ENCODE data around the gene MARK2.

MARK2 gene

GRCh38 chr11:63937713-63938478 lies 99.0 kb downstream of the MARK2 start:
- peak in 1 of 2 donors; percentile 44 for DNase-seq

GRCh38 chr11:63938479-63939396 lies 99.8 kb downstream of the MARK2 start, which contains the start of gene NAA40:
Gene NAA40, plus strand, starts transcription at chr11:63939002. Its CDS starts 95 bp downstream, at chr11:63939097.
- peak; percentile 92 to 95 for DNase-seq

- no peak for DNase-seq
These were observed 100.5 kb downstream of the MARK2 start for GRCh38 chr11:63939397-63939891.

GRCh38 chr11:63940786-63941185 lies 101.9 kb downstream of the MARK2 start:
- no peak for DNase-seq

GRCh38 chr11:63941901-63942300 lies 103.0 kb downstream of the MARK2 start:
- DNase-seq = no peak

- DNase-seq = no peak
These were observed 103.9 kb downstream of the MARK2 start for GRCh38 chr11:63942803-63943202.

GRCh38 chr11:63944987-63945386 lies 106.1 kb downstream of the MARK2 start:
- no peak for DNase-seq

- peak; percentile 52 to 56 for DNase-seq
These were observed 106.7 kb downstream of the MARK2 start for GRCh38 chr11:63945477-63946163.

- DNase-seq = peak in 1 of 2 donors; percentile 27
These were observed 113.0 kb downstream of the MARK2 start for GRCh38 chr11:63951779-63952536.

- DNase-seq = no peak
These were observed 113.7 kb downstream of the MARK2 start for GRCh38 chr11:63952570-63952969.

GRCh38 chr11:63958008-63958407 lies 119.1 kb downstream of the MARK2 start:
- no peak for DNase-seq
